Ishikawa (cell line): ENCODE measurements around the gene PIGC.

Source experiments
- CEBPB ChIP-seq: IDR thresholded peaks from 2 replicates; pipeline ENCODE4 v1.6.1; 2012
- CREB1 ChIP-seq: IDR thresholded peaks from 2 replicates; pipeline ENCODE4 v1.6.1; 2012; ENCODE audit warnings: low read depth
- EGR1 ChIP-seq: IDR thresholded peaks from 2 replicates; pipeline ENCODE4 v1.6.1; 2012
- EP300 ChIP-seq: IDR thresholded peaks from 2 replicates; pipeline ENCODE4 v1.6.1; 2012; ENCODE audit warnings: borderline replicate concordance
- FOXM1 ChIP-seq: IDR thresholded peaks from 2 replicates; pipeline ENCODE4 v1.6.1; 2012; ENCODE audit warnings: low read depth, borderline replicate concordance
- MAX ChIP-seq: IDR thresholded peaks from 2 replicates; pipeline ENCODE4 v1.6.1; 2012
- NFIC ChIP-seq: IDR thresholded peaks from 2 replicates; pipeline ENCODE4 v1.6.1; 2012
- RAD21 ChIP-seq: IDR thresholded peaks from 2 replicates; pipeline ENCODE4 v1.6.1; 2012; ENCODE audit warnings: low read depth
- TAF1 ChIP-seq: IDR thresholded peaks from 2 replicates; pipeline ENCODE4 v1.6.1; 2012; ENCODE audit warnings: low read depth, mild to moderate bottlenecking
- TCF12 ChIP-seq: IDR thresholded peaks from 2 replicates; pipeline ENCODE4 v1.6.1; 2012; ENCODE audit warnings: low read depth
- USF1 ChIP-seq: IDR thresholded peaks from 2 replicates; pipeline ENCODE4 v1.6.1; 2012
- TF ChIP-seq, protein P1 (sequence below): IDR thresholded peaks from 2 replicates; pipeline ENCODE4 v1.6.1; 2012; ENCODE audit warnings: low read depth, mild to moderate bottlenecking

GRCh38 chr1:172420385-172420784, 23.5 kb downstream of the PIGC start, which contains the start of gene C1orf105:
- no peak for TF ChIP-seq TAF1
- no peak for TF ChIP-seq CREB1
- TF ChIP-seq, protein P1, sequence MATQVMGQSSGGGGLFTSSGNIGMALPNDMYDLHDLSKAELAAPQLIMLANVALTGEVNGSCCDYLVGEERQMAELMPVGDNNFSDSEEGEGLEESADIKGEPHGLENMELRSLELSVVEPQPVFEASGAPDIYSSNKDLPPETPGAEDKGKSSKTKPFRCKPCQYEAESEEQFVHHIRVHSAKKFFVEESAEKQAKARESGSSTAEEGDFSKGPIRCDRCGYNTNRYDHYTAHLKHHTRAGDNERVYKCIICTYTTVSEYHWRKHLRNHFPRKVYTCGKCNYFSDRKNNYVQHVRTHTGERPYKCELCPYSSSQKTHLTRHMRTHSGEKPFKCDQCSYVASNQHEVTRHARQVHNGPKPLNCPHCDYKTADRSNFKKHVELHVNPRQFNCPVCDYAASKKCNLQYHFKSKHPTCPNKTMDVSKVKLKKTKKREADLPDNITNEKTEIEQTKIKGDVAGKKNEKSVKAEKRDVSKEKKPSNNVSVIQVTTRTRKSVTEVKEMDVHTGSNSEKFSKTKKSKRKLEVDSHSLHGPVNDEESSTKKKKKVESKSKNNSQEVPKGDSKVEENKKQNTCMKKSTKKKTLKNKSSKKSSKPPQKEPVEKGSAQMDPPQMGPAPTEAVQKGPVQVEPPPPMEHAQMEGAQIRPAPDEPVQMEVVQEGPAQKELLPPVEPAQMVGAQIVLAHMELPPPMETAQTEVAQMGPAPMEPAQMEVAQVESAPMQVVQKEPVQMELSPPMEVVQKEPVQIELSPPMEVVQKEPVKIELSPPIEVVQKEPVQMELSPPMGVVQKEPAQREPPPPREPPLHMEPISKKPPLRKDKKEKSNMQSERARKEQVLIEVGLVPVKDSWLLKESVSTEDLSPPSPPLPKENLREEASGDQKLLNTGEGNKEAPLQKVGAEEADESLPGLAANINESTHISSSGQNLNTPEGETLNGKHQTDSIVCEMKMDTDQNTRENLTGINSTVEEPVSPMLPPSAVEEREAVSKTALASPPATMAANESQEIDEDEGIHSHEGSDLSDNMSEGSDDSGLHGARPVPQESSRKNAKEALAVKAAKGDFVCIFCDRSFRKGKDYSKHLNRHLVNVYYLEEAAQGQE = no peak
- TF ChIP-seq FOXM1 = no peak
- no peak for TF ChIP-seq RAD21
- TF ChIP-seq MAX = no peak
- TF ChIP-seq EP300 = no peak
- no peak for TF ChIP-seq USF1
- no peak for TF ChIP-seq TCF12
- TF ChIP-seq NFIC = no peak
- TF ChIP-seq CEBPB = no peak
- no peak for TF ChIP-seq EGR1
